Fibroblast of the aortic adventitia (primary cell): ENCODE results near the gene EDIL3. TPM values are rescaled to one million over a fixed set of nuclear protein-coding genes. Genes with fewer than 3 reads are reported as not detected.

Experiments used
- DNase-seq: peaks from one replicate; pipeline ENCODE4 v3.0.0-alpha.2; 2010; ENCODE audit warnings: low read depth
- H3K4me3 ChIP-seq: 2 replicates; pipeline ENCODE4 v1.5.1; 2011; ENCODE audit warnings: low read depth, mild to moderate bottlenecking, control low read depth, low read length, moderate library complexity
- total RNA-seq: library from RNA; depleted of rRNA; stranded (reverse); fragments of >200 nt; gene quantifications from 2 replicates; pipeline ENCODE4 v1.2.3, GENCODE V29; 2012; ENCODE audit warnings: low replicate concordance
- TF ChIP-seq, protein P1 (sequence below): IDR thresholded peaks from 2 replicates; pipeline ENCODE4 v1.5.1; 2011; ENCODE audit warnings: mild to moderate bottlenecking, low read length, control low read depth, inconsistent platforms; ENCODE audit not compliant: insufficient read depth

EDIL3 gene
- total RNA-seq, 1 donor: 248 TPM

- no peak overlapping the region for H3K4me3 ChIP-seq
- DNase-seq: no peak
- TF ChIP-seq, protein P1, sequence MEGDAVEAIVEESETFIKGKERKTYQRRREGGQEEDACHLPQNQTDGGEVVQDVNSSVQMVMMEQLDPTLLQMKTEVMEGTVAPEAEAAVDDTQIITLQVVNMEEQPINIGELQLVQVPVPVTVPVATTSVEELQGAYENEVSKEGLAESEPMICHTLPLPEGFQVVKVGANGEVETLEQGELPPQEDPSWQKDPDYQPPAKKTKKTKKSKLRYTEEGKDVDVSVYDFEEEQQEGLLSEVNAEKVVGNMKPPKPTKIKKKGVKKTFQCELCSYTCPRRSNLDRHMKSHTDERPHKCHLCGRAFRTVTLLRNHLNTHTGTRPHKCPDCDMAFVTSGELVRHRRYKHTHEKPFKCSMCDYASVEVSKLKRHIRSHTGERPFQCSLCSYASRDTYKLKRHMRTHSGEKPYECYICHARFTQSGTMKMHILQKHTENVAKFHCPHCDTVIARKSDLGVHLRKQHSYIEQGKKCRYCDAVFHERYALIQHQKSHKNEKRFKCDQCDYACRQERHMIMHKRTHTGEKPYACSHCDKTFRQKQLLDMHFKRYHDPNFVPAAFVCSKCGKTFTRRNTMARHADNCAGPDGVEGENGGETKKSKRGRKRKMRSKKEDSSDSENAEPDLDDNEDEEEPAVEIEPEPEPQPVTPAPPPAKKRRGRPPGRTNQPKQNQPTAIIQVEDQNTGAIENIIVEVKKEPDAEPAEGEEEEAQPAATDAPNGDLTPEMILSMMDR: no peak
Observed at GRCh38 chr5:84149094-84149493, 235.6 kb downstream of the EDIL3 start.

DNA sequence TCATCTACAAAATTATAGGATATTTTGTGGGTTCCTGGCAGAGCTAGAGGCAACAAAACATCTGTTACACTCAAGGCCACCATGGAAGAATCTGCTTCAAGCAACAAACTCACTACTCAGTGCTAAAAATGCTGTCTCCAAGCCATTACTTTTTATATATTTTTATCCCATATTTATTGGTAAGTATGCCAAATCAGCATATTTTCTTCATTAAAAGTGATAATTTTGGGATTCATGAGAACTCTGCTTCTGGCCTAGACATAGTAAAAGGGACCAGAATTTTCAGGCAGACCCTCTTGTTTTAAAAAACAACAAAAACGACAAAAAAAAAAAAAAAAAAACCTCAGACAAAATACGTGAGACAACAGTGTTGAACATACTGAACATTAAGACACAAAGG lies 236.0 kb downstream of the EDIL3 start:
- TF ChIP-seq, protein P1: no peak

GRCh38 chr5:84137541-84137940 lies 247.1 kb downstream of the EDIL3 start:
- no peak for DNase-seq
- H3K4me3 ChIP-seq: no peak overlapping the region
- TF ChIP-seq, protein P1: no peak

More for the DNA sequence above, 236.0 kb downstream of the EDIL3 start:
- H3K4me3 ChIP-seq: no peak overlapping the region
- no peak for DNase-seq

DNA sequence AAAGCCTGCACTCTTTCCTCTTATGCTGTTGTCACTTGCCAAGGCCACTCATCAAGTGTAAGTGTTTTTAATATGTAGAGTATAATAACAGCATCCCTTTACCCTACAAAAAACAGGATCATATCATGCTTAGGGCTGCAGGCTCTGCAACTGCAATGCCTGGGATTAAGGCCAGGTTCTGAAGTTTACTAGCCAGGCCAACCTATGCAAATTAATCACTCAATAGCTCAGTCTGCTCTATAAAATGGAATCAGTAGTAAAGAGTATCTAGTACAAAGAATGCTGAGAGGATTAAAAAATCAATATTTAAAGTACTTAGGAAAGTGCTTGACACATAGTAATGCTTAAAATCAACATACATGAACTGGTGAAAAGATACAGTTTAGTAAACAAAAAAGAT lies 253.3 kb downstream of the EDIL3 start:
- no peak overlapping the region for H3K4me3 ChIP-seq
- TF ChIP-seq, protein P1: no peak
- DNase-seq: peak; percentile 8

DNA sequence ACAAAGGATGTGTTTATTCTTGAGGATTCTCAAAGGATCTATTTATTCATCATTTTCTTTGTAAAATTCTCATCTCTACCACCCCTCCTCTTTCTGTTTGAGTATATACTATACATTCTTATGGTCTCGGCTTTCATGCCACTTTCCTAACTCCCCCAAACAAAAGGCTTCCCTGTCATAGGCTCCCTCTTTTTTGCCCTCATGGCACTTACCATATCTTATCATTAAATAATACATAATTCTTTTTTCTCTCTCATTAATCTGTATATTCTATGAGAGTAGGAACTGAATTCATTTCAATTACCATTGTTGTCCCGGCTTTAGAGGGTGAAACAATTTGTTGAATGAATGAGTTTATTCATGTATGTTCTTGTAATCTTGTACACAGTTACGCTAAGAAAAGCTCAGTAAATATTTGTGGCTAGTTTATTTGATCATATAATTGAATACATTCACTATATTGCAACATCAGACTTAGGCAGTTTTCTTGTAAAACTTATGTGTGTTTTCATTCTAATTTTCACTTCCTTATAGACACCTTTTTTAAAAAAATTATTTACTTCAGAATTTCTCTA lies 254.6 kb downstream of the EDIL3 start:
- TF ChIP-seq, protein P1: no peak
- no peak overlapping the region for H3K4me3 ChIP-seq
- DNase-seq: no peak

GRCh38 chr5:84125216-84125615 lies 259.5 kb downstream of the EDIL3 start:
- no peak overlapping the region for H3K4me3 ChIP-seq
- TF ChIP-seq, protein P1: no peak
- no peak for DNase-seq

DNA sequence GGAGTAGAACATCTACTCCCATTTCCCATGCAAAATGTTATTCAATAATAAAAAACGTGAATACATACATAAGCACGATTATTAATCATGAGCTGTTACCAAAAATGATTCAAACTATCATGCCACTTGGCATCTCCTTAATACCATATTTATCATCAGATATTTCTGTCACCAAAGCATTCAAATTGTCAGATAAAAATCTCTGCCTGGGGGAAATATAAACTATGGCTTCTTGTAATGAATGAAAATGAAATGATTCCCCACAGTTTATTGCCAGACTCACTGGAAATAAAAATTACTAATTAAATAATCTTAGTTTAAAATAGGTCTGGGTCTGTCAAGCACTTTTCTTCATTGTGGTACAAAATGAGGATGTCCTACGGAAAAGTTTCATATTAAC lies 265.4 kb downstream of the EDIL3 start:
- TF ChIP-seq, protein P1: no peak
- DNase-seq: peak; percentile 11
- no peak overlapping the region for H3K4me3 ChIP-seq
